GM20000 (cell line): Measurements from ENCODE around the gene HECTD2.
A peak's percentile ranks its signal among the peaks of the same experiment; 100 is the strongest.

Experiments used
- DNase-seq: peaks from one replicate; pipeline ENCODE4 v3.0.0; 2012; ENCODE audit warnings: low spot score
- TF ChIP-seq, protein P1 (sequence below): IDR thresholded peaks from 2 replicates; pipeline ENCODE4 v1.5.1; 2012; ENCODE audit warnings: mild to moderate bottlenecking, control low read depth; ENCODE audit errors: extremely low read depth, missing control alignments

HECTD2 gene

DNA sequence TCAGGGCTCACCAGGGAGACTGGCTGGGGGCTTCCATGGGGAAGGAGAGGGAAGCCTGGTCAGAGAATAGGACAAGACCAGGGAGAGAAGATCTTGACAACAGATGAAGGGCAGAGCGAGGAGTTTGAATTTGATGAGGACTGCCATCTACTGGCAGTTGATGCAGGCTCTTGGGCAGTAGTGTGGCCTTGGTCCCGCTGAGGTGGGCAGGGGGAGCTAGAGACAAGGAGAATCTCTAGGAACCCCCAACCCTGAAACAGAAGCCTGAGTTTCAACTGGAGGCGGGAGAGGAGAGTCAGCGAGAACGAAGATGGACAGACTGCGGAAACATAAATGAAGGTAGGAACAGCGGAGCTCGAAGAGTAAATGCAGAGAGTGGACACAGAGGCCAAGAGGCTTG, 141.7 kb downstream of the HECTD2 start:
- TF ChIP-seq, protein P1, sequence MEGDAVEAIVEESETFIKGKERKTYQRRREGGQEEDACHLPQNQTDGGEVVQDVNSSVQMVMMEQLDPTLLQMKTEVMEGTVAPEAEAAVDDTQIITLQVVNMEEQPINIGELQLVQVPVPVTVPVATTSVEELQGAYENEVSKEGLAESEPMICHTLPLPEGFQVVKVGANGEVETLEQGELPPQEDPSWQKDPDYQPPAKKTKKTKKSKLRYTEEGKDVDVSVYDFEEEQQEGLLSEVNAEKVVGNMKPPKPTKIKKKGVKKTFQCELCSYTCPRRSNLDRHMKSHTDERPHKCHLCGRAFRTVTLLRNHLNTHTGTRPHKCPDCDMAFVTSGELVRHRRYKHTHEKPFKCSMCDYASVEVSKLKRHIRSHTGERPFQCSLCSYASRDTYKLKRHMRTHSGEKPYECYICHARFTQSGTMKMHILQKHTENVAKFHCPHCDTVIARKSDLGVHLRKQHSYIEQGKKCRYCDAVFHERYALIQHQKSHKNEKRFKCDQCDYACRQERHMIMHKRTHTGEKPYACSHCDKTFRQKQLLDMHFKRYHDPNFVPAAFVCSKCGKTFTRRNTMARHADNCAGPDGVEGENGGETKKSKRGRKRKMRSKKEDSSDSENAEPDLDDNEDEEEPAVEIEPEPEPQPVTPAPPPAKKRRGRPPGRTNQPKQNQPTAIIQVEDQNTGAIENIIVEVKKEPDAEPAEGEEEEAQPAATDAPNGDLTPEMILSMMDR = peak; percentile 39
- peak; percentile 32 for DNase-seq

DNA sequence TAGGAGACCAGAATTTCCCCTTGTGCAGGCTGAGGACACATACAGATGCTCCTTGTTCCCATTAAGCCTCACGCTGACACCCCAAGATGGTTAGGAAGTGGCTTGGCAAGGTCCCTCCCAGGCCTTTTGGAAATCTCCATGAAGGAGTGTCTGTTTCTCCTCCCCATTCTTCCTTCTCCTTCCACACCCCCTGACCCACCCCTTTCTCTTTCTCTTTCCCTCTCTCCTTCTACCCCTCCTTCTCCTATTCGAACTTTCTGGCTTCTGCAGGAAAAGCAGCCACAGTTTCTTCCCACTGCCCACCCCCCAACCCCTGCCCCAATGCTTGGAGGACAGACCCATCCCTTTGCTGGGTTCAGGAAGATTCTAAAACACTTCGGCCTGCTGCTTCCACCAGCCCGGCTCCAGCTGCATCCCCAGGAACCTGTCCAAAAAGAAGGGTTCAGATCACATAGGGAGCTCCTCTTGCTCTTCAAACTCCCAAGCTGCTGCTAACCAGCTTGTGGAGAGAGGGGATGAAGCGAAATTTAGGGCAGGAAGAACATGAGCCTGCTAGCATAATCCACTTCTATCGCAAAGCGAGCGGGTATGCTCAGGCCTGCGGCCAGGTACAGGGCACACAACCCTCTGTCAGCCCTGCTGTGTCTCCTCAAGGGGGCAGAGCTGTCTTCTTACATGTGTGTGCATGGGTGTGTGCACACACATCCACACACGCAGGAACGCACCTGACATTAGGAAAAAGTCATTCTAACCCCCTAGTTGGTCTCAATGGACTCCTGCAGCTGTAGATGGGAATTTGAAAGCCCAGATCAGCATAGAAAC, 142.3 kb downstream of the HECTD2 start:
- TF ChIP-seq, protein P1 = no peak
- DNase-seq = no peak

DNA sequence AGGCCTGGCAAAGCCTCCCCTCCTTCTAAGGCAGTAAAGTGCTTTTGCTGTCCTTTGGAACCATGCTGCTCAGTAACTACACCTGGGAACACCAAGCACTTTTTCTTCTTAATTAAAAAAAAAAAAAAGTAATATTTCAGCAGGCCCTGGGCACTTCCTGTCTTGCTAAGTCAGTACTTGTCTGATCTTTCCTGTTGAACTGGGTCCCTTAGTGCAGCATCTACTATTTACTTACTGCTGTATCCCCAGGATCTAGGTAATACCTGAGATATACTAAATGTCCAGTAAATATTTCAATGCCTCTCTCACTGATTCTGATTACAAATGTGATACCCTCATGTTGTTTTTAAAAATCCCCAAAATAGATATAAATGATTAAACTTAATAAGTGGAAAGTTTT, 145.3 kb downstream of the HECTD2 start:
- DNase-seq = no peak
- TF ChIP-seq, protein P1 = no peak

DNA sequence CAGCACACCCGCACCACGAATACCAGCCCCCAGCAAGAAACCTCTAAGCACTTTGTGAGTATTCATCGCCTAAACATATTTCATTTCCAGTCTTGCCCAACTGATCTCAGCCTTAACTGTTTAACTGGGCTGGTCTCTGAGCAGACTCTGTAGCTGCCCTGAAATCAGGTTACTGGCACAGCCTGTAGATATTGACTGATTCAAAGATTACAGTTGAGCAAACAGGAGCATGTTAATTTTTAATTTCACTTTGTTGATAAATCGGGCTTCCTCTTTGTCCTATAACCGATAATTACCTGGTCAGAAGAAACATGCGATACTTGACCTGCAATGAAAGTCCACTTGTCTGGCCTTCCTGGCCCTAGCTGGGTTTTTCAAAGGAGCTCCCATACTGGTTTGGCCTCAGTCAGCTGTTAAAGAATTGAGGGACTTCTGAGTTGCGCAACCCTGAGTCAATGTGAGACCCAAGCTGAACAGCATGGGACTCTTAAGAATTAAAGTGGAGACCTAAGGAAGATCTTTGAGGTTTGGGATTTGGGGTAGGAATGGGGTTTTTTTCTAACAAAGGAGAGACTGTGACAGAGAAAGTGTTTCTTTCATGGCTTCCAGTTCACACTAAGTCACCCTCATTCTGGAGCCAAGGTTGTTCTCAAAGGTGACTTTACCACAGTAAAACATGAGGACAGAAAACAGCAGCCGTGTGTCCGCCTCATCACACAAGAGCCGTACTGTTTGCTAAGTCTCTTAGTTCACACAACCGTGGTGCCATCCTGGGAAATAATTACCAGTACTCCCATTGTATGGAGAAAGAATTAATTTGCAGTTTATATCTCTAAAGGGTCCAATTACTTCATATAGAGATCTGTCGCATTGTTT, 146.8 kb downstream of the HECTD2 start:
- no peak for DNase-seq
- TF ChIP-seq, protein P1 = no peak

DNA sequence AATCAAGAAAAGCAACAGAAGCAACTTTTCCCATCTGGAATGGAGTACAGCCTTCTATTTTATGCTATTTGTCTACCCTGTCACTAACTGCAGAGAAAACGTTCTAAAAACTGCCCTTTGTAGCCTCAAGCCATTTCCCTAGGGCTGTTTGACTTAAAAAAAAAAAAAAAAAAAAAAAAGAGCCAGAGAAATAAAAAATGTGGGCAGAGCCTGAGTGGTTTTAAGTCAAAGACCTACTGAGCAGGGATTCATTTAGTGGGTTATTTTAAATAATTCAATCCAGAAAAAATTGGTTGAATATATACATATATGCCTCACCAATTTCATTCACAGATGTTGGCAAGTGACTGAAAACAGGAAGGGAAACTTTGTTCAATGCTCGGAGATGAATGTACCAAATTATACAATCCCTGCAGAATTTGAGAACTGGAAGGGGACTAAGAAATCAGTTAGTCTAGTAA, 147.5 kb downstream of the HECTD2 start:
- no peak for DNase-seq
- TF ChIP-seq, protein P1 = no peak

DNA sequence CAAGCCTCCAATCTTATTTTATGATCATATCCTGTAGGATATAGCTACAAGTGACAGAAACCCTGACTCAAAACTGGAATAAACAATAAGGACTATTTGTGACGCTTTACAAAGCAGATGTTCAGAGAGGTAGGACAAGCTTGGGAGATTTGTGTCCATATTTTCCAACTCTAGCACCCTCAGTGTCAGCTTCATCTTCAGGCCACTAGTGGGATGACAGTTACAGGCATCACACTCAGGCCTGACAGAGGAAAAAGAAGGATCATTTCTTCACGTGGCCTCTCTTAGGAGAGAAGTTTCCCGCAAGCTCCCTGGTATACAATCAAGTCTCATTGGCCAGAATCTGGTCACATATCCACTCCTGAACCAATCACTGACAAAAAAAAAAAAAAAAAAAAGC, 148.3 kb downstream of the HECTD2 start:
- DNase-seq = no peak
- TF ChIP-seq, protein P1 = no peak

DNA sequence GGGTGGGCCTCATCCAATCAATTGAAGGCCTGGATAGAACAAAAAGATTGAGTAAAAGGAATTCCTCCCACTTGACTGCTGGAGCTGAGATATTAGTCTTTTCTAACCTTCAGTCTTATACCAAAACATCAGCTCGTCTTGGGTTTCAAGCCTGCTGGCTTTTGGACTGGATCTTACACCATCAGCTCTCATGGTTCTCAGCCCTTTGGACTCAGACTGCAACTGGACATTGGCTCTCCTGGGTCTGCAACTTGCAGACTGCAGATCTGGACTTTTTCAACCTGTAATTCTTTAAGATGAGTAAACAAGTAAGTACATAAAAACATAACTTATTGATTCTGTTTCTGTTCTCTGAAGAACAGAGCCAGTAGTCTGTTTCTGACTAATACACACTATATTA, 149.0 kb downstream of the HECTD2 start:
- no peak for DNase-seq
- TF ChIP-seq, protein P1 = no peak
